GM21526 (cell line): ENCODE measurements around the gene GNB1L.

Experiments
- ATAC-seq: cut with Tn5 transposase; IDR thresholded peaks from one replicate; pipeline ENCODE4 v1.9.1; 2021; ENCODE audit warnings: moderate library complexity; ENCODE audit not compliant: unreplicated experiment, low FRiP score

Gene GNB1L

GRCh38 chr22:19740586-19740985 is 114.1 kb downstream of the GNB1L start:
- no peak for ATAC-seq

GRCh38 chr22:19739911-19740449 is 114.7 kb downstream of the GNB1L start:
- ATAC-seq, result no peak

DNA sequence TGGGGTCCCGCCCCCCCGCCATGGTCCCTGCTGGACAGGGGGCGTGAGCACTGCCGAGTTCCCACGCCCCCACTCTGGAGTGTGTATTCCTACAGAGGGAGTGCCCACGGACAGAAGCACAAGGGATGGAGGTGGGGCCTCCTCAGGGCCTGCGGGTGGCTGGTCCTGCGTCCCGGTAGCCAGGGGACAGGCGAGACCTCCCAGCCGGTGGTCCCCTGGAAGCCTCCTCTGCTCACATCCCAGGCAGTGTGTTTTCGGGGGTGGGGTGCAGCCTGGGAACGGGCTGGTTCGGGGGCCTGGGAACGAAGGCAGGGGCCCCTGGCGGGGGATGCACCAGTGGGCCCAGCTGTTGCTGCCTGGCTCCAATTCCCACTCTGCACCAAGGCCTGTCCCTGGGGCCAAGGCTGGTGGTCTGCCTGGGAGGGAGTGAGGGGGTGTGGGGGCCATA is 115.2 kb downstream of the GNB1L start:
- ATAC-seq, result no peak

DNA sequence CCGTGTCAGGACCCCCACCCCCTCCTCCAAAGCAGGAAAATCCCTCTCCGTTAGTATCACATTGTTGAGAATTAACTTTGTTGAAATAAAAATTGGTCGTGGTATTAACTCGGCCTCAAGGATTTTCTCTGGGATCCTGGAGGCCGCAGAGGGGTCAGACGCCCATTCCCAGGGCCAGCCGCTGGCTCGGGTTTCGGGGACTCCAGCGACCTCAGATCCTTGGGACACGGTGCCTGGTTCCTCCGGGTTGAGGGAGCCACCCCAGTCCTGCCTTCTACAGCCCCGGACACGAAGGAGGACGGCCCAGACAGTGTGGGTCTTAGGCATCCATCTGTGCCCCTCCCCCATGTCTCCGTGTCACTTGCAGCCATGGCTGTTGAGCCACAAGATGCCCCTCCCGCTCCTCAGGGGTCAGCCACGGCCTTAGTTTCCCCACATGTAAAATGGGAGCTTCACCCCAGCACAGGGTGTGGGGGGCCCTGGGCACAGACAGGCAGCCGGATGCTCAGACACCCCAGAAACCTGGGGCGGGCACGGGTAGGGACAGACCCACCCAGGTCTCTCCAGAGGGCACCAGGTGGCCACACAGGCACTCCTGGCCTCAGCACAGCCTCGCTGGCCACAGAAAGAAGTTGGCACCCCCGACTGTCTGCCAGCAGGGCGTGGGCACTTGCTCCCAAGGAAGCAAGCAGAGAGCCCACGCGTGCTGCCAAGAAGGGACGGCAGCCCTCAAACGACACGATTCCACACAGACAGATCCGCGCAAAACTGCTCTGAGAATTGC is 115.8 kb downstream of the GNB1L start:
- ATAC-seq, result no peak

DNA sequence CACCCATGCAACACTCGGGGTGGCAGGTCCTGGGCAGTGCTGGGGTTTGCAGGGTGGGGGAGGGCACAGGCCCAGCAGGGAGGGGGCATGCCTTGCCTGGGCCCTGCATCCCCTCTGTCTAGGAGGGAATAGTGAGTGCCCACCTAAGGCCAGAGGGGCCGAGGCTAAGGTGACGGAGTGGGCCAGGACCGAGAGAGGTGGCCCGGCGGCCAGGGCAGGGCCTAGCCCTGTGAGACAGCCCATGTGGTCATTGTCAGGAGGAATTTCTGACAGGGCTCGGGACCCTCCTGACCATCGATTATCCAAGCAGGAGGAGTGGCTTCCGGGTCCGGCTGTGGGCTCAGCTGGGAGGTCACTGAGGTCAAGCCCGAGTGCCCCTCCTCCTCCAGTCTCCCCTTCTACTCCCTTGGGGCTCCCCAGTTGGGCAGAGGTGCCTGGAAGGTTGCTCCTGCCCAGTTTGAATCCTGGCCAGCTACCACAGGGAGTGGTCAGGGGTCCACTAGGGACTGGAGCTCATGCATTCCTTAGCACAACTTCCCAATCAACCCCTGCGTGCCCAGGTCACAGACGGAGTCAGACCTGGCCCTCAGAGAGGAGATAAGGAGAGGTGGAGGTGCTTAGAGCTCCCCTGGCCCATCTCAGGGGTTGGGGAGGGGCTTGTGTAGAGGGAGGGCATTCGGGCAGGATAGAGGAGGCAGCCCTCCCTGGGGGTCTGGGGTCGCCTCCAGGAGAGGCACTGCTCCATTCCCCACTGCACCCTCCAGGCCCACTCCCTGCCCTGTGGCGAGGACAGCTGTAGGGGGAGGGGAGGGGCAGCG is 116.6 kb downstream of the GNB1L start:
- ATAC-seq, result no peak

- ATAC-seq, result no peak
Measured at GRCh38 chr22:19735665-19736510, 118.8 kb downstream of the GNB1L start.

GRCh38 chr22:19734837-19735382 is 119.8 kb downstream of the GNB1L start:
- no peak for ATAC-seq

DNA sequence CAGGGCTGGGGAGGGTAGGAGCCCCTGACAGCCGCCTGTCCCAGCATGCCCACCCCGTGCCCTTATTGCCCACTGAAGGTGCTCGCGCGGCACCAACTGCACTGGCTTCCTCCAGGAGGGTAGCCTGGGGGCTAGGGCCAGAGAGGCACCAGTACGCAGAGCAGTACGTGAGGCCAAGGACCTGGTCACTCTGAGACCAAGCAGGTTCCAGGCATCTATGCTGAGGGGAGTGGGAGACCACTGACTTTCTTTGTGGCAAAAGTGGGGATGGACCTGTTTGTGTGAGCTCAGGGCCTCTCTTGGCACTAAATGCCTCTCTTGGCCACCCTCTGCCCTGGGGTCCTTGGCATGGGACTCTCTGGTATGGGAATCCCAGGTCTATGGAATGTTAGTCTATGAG is 120.5 kb downstream of the GNB1L start:
- no peak for ATAC-seq

DNA sequence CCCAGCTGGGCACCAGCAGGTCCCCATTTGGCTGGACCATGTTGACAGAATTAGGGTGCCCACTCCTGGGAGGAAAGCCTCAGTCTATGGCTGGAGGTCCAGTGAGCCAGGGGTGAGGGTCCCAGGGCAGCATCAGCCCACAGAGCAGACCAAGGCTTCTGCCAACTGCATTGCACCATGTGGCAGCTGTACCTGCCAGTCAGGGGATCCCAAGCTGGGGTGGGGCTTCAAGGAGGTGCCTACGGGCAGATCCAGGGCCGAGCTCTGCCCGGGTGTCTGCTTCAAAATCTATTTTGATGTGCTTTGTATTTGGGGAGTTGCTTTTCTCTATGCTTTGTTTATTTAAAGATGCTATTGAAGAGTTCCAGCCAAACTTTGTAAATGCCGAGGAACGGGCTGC is 120.9 kb downstream of the GNB1L start:
- ATAC-seq, result no peak
